Activated CD4-positive, CD25-positive, alpha-beta regulatory T cell (primary cell): Measurements from ENCODE around the gene NODAL.

Source experiments
- DNase-seq, 4 experiments: peaks; one replicate each; lab custom pipeline; 2025; lab: John Stamatoyannopoulos, UW

The NODAL gene

GRCh38 chr10:70432561-70433263 lies 8.8 kb downstream of the NODAL start:
- DNase-seq = no peak

GRCh38 chr10:70432101-70432500 lies 9.4 kb downstream of the NODAL start:
- no peak for DNase-seq

- DNase-seq = no peak
Measured at GRCh38 chr10:70430493-70431445, 10.7 kb downstream of the NODAL start.

GRCh38 chr10:70426823-70427222 lies 14.7 kb downstream of the NODAL start:
- no peak for DNase-seq

- no peak for DNase-seq
Measured at GRCh38 chr10:70425096-70425495, 16.4 kb downstream of the NODAL start.

GRCh38 chr10:70424320-70424719 lies 17.2 kb downstream of the NODAL start:
- no peak for DNase-seq

- no peak for DNase-seq
Measured at GRCh38 chr10:70418713-70419112, 22.8 kb downstream of the NODAL start.

GRCh38 chr10:70418229-70418628 lies 23.3 kb downstream of the NODAL start:
- DNase-seq = no peak

GRCh38 chr10:70417568-70417967 lies 23.9 kb downstream of the NODAL start:
- no peak for DNase-seq

- DNase-seq = no peak
Measured at GRCh38 chr10:70412356-70412755, 29.1 kb downstream of the NODAL start.

GRCh38 chr10:70410608-70411007 lies 30.9 kb downstream of the NODAL start:
- no peak for DNase-seq

GRCh38 chr10:70409772-70410171 lies 31.7 kb downstream of the NODAL start:
- DNase-seq = no peak

GRCh38 chr10:70405037-70405824 lies 36.2 kb downstream of the NODAL start:
- DNase-seq = no peak

- no peak for DNase-seq
Measured at GRCh38 chr10:70404787-70405036, 36.8 kb downstream of the NODAL start.

GRCh38 chr10:70404036-70404786 lies 37.3 kb downstream of the NODAL start, which contains the start of gene EIF4EBP2:
Gene EIF4EBP2, plus strand, starts transcription at chr10:70404145. Its CDS starts 257 bp downstream, at chr10:70404402.
- DNase-seq = peak; percentile 93 to 99 (median 97)

- DNase-seq = no peak
Measured at GRCh38 chr10:70403483-70404035, 37.9 kb downstream of the NODAL start.

- no peak for DNase-seq
Measured at GRCh38 chr10:70399177-70399576, 42.3 kb downstream of the NODAL start.

- DNase-seq = no peak
Measured at GRCh38 chr10:70396140-70396539, 45.3 kb downstream of the NODAL start.

- DNase-seq = no peak
Measured at GRCh38 chr10:70391654-70392053, 49.8 kb downstream of the NODAL start.
